SK-N-SH treated with all-trans-retinoic acid at 6 μM for 48 hours (cell line): ENCODE results near the gene GSTO2.

Source experiments
- ARNTL ChIP-seq: fragments of 450-650 bp; formaldehyde crosslinking; IDR thresholded peaks from 2 replicates; pipeline ENCODE4 v1.5.0; 2020; ENCODE audit warnings: low read depth, mild to moderate bottlenecking, moderate library complexity, borderline replicate concordance
- CREB5 ChIP-seq: fragments of 250-450 bp; sonication (Bioruptor Pico); IDR thresholded peaks from 2 replicates; pipeline ENCODE4 v1.5.1; 2020; ENCODE audit warnings: low read depth, mild to moderate bottlenecking, moderate library complexity
- CSDC2 ChIP-seq: fragments of 250-450 bp; sonication (Bioruptor Pico); IDR thresholded peaks from 2 replicates; pipeline ENCODE4 v1.5.0; 2020; ENCODE audit warnings: mild to moderate bottlenecking, moderate library complexity
- CSRNP3 ChIP-seq: fragments of 250-450 bp; sonication (Bioruptor Pico); IDR thresholded peaks from 2 replicates; pipeline ENCODE4 v1.5.1; 2021; ENCODE audit warnings: mild to moderate bottlenecking, moderate library complexity
- ESRRG ChIP-seq: fragments of 250-450 bp; sonication (Bioruptor Pico); IDR thresholded peaks from 2 replicates; pipeline ENCODE4 v1.6.1; 2021; ENCODE audit warnings: mild to moderate bottlenecking
- ISL1 ChIP-seq: fragments of 250-450 bp; sonication (Bioruptor Pico); IDR thresholded peaks from 2 replicates; pipeline ENCODE4 v2.1.2; 2022; ENCODE audit warnings: mild to moderate bottlenecking, moderate library complexity
- PATZ1 ChIP-seq: fragments of 250-450 bp; sonication (Bioruptor Pico); IDR thresholded peaks from 2 replicates; pipeline ENCODE4 v1.8.0; 2020; ENCODE audit warnings: mild to moderate bottlenecking, moderate library complexity, borderline replicate concordance
- RARB ChIP-seq: fragments of 250-450 bp; sonication (Bioruptor Pico); IDR thresholded peaks from 2 replicates; pipeline ENCODE4 v1.8.0; 2021; ENCODE audit warnings: mild to moderate bottlenecking, moderate library complexity
- SNAI2 ChIP-seq: fragments of 250-450 bp; sonication (Bioruptor Pico); IDR thresholded peaks from 2 replicates; pipeline ENCODE4 v1.5.0; 2020; ENCODE audit warnings: mild to moderate bottlenecking, moderate library complexity
- ZFP3 ChIP-seq: fragments of 250-450 bp; sonication (Bioruptor Pico); IDR thresholded peaks from 2 replicates; pipeline ENCODE4 v1.5.0; 2020; ENCODE audit warnings: mild to moderate bottlenecking, moderate library complexity
- ZNF565 ChIP-seq: fragments of 450-650 bp; formaldehyde crosslinking; conservative IDR thresholded peaks from 2 replicates; pipeline ENCODE4 v1.5.0; 2020; ENCODE audit warnings: low read depth, mild to moderate bottlenecking, moderate library complexity
- ZNF8 ChIP-seq: fragments of 450-650 bp; formaldehyde crosslinking; IDR thresholded peaks from 2 replicates; pipeline ENCODE4 v1.5.0; 2020; ENCODE audit warnings: mild to moderate bottlenecking, moderate library complexity

- TF ChIP-seq ZFP3 (CRISPR knock-in tag): no peak
- TF ChIP-seq ISL1 (CRISPR knock-in tag): no peak
- TF ChIP-seq CSDC2: no peak
- TF ChIP-seq SNAI2: no peak
- TF ChIP-seq CREB5: no peak
- no peak for TF ChIP-seq RARB
- no peak for TF ChIP-seq ZNF565
- no peak for TF ChIP-seq ESRRG (CRISPR knock-in tag)
- no peak for TF ChIP-seq ARNTL
- TF ChIP-seq PATZ1: no peak
- no peak for TF ChIP-seq ZNF8
- TF ChIP-seq CSRNP3: no peak
Measured at GRCh38 chr10:104306897-104307296, 37.9 kb downstream of the GSTO2 start.
